GM03348 (cell line): ENCODE results near the gene DDX51.
A peak's percentile ranks its signal among the peaks of the same experiment; 100 is the strongest.
"Not testable (repeated sequence)": the region's sequence is repeated elsewhere in the genome, so short reads cannot be mapped to it uniquely, and the experiment has no call there.

ENCODE experiments used
- DNase-seq: peaks from one replicate; pipeline ENCODE4 v3.0.0; 2012; ENCODE audit warnings: low spot score

The DDX51 gene

GRCh38 chr12:132154341-132154761, 10.2 kb upstream of the DDX51 start:
- DNase-seq: no peak

DNA sequence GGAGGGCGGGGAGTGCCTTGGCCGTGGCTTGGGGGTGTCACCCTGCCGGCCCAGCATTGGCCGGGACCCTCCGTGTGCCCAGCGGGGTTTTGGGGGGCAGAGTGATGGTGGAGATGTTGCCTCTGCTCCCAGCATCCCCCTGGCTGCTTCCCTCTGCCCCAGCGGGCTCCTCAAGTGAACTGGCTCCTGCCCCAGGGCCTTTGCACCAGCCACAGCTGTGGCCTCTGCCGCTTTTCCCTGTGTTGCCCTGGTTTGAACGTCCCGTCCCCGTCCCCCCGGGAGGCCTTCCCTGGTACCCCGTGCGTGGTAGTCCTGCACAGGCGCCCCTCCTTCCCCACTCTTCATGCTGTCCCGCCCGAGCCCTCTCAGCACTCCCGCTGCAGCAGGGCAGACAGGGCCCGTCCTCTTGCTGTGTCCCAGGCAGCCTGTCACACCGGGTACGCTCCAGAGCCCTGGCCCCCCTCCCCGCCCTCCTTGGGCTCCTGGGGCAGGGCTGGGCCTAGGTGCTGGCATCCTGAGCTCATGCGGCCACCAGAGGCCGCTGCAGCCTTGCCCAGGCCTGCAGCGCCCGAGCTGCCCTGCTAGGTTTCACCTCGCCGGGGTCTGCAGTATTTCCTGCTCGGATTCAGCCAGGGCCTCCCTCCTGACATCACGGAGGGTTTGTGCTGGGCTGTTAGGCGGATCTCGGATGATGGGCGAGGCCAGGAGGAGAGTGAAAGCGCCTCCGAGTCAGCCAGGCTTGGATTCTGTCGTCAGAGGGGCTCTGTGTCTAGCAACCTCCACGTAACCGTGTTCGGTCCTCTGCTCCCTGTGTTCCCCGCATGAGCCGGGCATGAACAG, 9.6 kb upstream of the DDX51 start:
- peak; percentile 89 for DNase-seq

DNA sequence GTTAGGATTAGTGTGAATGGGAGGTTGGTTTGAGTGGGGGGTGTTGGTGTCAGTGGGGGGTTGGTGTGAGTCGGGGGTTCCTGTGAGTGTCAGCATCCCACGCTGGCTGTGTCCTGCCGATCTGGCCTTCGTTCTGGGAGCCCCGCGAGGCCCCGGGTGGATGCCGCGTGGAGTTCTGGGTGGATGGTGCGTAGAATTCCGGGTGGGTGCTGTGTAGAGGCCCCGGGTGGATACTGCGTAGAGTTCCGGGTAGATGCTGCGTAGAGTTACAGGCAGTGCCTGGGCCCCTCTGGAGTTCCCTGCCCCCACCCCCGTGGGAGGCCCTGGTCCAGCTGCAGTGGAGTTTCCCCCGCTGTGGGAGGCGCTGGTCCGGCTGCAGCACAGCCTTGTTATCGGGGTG, 8.8 kb upstream of the DDX51 start:
- DNase-seq: no peak

- DNase-seq: no peak
Measured at GRCh38 chr12:132152411-132152821, 8.3 kb upstream of the DDX51 start.

DNA sequence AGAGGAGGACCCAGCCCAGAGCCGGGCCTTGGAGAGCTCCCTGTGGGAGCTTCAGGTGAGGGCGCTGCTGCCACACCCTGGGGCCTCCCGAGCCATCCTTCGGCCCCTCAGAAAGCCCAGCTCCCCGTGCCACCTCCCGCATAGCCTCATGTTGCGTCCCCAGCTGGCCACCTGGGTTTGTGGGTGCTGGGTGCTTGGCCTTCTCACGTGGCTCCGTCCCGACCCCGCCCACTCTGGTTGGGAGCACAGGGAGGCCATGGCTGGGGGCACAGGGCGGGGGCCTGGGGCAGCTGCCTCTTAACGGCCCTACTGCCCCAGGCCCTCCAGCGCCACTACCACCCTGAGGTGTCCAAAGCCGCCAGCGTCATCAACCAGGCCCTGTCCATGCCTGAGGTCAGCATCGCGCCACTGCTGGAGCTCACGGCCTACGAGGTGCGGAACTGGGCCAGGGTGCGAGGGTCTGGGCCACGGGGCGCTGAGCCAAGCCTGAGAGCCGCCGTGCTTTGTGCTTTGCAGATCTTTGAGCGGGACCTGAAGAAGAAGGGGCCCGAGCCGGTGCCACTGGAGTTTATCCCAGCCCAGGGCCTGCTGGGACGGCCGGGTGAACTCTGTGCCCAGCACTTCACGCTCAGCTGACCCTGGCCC, 7.8 kb upstream of the DDX51 start:
- DNase-seq: no peak

- no peak for DNase-seq
Measured at GRCh38 chr12:132151145-132151765, 7.1 kb upstream of the DDX51 start.

DNA sequence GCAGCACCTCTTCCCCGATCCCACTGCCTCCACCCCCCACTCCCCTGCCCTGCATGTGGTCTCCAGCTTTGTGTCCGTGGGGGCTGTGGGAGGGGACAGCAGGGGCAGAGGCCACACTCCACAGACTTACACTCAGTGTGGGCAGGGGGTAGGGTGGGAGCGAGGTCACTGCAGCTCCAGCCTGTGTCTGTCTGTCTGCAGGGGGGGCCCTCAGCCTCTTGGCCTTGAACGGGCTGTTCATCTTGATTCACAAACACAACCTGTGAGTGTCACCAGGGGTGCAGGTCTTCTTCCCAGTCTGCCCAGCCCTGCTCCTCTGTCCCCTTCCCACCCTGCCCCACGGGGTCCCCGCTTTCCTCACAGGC, 6.6 kb upstream of the DDX51 start:
- no peak for DNase-seq

- not testable (repeated sequence) for DNase-seq
Measured at GRCh38 chr12:132149526-132149925, 5.4 kb upstream of the DDX51 start.

- DNase-seq: no peak
Measured at GRCh38 chr12:132148368-132149045, 4.4 kb upstream of the DDX51 start.

GRCh38 chr12:132147423-132148367, 3.6 kb upstream of the DDX51 start:
- no peak for DNase-seq

- DNase-seq: no peak
Measured at GRCh38 chr12:132146772-132147422, 2.8 kb upstream of the DDX51 start.

GRCh38 chr12:132146098-132146497, 2.0 kb upstream of the DDX51 start:
- no peak for DNase-seq

DNA sequence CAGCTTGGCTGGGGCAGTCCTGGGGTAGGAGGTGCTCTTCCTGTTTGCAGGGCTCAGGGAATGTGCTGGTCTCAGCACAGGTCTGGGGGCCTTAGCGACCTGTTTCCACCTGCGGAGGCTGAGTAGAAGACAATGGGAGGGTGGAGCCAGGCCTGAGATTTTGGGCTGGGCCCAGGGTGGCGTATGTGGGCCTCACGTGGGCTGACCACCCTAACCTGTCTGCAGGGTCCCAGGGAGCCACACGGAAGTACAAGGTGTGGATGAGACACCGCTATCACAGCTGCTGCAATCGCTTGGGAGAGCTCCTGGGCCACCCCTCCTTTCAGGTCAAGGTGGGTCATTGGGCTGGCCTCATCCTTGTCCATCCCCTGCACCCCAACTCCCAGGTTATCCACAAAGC, 1.2 kb upstream of the DDX51 start:
- no peak for DNase-seq

- no peak for DNase-seq
Measured at GRCh38 chr12:132144810-132145168, 670 bp upstream of the DDX51 start.

- DNase-seq: peak; percentile 41
Measured at GRCh38 chr12:132143336-132144071, 615 bp downstream of the DDX51 start.

DNA sequence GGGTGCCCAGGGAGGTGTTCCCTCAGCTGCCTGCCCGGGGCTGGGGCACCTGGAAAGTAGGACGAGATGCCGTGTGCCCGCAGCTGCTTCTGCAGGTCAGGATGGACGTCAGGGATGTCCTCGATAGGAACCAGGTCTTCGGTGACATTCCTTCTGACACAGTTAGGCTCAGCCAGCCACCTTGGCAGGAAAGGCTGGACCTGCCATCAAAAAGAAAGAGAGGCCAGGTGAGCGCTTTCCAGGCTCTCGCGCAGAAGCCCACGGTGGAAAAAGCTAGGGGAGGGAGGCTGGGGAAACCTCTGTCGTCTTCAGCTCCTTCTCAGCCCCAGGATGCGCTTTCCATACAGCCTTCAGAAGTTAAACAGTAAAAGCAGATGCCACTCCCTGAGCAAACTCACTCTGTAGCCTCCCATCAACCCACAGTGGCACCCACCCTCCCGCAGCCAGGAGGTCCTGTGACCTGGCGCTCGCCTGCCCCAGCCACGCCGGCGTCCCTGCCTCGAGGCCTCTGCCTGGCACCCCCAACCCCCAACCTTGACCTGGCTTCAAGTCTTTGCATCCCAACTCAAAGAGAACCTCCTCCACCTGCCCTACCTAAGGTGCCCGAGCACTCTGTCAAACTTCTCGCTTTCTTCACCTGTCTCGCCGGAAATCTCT, 1.3 kb downstream of the DDX51 start:
- DNase-seq: no peak

DNA sequence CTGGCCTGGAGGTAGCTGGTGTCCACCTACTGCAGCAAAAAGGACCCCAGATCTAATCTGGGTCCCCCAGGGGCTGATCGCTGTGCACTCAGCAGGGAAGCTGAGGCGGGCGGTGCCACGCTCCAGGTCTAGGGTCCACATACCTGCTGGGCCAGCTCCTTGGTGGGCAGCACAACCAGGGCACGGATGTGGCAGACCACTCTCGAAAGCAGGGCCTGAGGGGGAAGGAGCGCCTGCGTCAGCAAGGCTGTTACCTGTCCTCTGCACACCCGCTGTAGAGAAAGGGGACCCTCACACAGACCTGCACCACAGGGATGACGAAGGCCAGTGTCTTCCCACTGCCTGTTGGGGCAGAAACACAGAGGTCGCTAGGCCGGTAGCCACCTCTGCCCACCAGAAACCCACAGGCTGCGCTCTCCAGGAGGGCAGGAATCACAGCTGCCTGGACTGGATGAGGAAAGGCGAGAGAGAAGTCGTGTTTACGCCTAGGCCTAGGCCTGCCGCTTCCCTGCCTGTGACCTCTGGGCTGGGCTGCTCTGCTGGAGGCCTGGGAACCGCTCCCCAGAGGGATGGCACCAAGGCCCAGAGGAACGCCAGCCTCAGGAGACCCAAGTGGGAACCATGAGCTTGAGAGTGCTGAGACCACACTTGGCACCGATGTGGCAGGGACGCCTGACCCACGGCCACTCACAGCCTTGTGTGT, 2.0 kb downstream of the DDX51 start:
- DNase-seq: no peak

- DNase-seq: no peak
Measured at GRCh38 chr12:132140918-132141841, 2.9 kb downstream of the DDX51 start.
